T follicular helper cell (primary cell): Measurements from ENCODE around the gene TMCC1.

Experiments used
- DNase-seq: peaks from one replicate; pipeline ENCODE4 v3.0.0-alpha.2; 2020; ENCODE audit warnings: low read depth

The TMCC1 gene

DNA sequence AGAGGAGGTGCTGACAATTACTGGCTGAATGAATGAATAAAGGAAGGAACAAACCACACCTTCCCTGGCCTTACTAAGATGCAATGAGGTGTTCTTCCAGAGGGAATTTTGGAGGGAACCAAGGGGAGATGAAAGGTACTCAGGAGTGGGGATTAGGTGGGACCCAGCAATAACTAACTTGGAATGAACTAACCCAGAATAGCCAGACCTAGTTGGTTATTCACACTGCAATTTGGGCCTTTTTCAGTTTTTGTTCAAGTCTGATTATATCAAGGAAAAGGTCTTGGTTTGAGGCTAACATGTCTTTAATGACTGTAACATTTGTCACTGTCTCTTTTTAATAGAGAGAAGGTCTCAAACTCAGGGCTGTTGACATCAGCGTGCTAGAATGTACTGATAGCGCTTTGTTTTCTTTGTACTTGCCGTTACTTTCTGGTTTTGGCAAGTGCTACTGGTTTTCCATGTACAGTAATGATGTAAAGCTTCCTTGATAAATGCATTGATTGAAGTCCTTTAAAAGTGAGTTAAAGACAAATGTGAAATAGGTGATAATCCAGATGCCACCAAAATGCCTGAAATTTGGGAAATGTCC, 283.8 kb downstream of the TMCC1 start:
- DNase-seq, result no peak

- no peak for DNase-seq
Observed at GRCh38 chr3:129608936-129609590, 284.4 kb downstream of the TMCC1 start.

GRCh38 chr3:129608087-129608935, 285.2 kb downstream of the TMCC1 start:
- no peak for DNase-seq

GRCh38 chr3:129607391-129608068, 286.0 kb downstream of the TMCC1 start:
- DNase-seq, result no peak

GRCh38 chr3:129606636-129607390, 286.7 kb downstream of the TMCC1 start, which contains the start of gene PLXND1:
TSS of gene PLXND1 (minus strand) at chr3:129606676. CDS start at chr3:129606639, 37 bp downstream.
- DNase-seq, result peak; percentile 25

DNA sequence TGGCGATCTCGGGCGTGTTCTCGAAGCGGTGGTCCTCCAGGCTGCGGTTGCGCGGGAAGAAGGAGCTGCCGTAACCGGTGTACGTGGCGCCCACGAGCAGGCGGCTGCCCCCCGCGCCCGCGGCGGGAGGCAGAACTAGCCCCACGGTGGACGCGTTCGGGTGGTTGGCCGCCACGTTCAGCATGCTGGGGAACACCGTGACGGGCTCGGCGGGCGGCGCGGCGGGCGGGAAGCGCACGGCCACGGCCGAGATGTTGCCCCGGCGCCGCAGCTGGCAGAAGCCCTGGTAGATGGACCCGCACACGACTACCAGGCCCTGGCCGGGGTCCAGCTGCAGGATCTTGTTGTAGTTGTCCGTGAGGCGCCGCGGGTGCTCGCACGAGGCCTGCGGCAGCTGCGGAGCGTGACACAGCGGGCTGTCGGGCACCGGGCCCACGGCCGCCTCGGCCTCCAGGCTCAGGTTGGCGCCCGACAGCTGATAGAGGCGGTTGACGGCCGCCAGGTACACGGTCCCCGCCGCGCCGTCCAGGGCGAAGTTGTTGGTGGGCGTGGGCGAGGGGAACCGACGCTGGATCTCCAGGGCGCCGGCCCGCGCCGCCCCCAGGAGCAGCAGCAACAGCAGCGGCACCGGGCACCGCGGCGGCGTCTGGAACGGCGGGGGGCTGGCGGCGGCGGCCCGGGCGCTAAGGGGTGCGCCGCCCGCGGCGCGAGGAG, 287.4 kb downstream of the TMCC1 start:
- DNase-seq, result peak; percentile 15

DNA sequence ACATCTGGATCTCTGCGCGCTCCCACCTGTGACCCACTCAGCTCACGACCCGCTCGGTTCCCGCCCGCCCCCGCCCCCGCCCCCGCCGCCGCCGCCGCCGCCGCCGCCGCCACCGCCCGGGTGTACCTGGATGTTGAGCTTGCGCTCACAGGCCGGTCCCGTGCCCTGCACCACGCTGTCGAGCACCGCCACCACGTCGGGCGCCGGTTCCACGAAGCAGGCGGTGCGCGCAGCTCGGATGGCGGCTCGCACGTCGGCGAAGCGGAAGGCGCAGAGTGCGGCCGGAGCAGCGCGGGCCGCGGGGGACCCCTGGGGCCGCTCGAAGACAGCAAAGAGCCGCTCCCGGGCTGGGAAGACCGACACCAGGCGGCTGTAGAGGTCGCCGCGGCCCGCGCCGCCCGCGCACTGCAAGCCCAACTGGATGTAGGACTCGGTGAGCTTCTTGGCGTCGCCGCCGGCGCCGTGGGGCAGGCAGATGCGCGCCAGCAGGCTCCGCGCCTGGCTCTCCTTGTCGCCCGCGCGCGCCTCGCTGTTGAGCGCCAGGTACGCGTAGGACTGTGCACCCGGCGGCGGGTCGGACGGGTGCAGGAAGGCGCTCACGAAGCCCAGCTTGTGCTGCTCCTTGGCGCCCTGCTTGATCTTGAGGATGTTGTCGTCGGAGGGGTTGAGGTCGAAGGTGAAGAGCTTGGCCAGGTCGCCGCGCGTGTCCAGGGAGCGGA, 288.1 kb downstream of the TMCC1 start:
- peak; percentile 34 for DNase-seq

- DNase-seq, result no peak
Observed at GRCh38 chr3:129604767-129605166, 288.7 kb downstream of the TMCC1 start.

DNA sequence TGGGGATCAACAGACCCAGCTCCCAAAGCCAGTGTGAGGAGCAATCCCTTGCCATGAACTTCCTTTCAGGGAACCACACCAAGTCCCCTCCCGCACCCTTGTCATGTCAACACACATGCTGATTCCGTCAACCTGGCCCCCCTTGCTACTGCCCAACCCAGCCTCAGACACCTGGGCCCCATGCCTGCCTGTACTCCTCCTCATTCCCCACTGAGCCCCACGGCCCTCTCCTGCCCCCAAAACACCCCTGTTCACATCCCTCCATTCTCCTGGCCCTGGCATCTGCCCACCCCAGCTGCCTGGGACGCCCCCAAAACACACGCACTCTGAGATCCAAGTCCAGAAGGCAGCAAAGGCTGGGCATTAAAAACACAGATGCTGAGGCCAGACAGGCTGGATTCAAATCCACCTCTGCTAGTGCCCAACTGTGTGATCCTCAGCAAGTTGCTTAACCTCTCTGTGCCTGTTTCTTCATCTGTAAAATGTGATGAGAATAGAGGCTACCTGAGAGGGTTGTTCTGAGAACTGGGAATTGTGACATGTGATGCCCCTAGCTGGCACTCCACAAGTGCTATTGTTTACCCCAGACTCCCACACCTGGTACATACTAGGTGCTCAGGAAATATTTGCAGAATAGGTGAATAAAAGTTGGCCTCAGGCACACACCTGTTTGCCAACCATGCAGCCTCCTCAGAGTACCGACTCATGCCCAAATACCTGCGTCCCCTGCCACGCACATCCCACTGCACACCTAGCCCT, 289.3 kb downstream of the TMCC1 start:
- DNase-seq, result no peak

GRCh38 chr3:129603561-129603942, 290.0 kb downstream of the TMCC1 start:
- no peak for DNase-seq

DNA sequence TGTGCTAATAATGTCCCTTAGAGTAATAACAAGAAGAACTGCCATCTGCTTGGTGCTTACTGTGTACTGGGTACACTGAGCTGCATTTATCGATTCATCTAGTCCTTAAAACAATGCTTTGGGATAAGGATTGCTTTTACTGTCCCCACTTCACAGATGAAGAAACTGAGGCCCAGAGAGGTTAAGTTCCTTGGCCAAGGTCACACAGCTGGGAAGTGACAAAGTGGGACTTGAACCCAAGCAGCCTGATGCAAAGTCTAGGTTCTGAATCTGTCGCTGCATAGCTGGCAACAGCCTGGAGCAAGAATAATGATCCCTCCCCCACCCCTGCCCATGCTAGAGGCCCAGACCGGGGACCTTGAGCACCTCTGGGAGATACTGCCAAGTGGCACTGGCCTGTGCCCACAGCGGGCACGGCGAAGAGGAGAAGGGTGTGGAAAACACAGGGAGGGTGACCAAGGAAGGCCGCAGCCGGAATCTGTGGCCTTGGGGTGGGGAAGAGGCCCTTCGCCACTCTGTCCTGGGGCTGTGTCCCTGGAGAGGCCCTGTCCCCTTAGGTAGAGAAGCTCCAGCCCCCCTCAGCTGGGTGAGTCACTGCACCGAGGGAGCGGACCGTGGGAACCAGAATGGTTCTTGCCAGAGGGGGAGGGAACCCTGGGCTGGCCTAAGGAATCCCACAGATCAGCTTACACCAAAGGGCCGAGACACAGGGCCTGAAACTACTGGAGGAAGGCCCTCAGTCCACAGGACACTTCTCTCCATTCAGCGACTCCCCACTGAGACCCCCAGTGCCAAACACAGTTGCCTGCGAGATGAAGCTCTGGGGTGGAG, 290.6 kb downstream of the TMCC1 start:
- DNase-seq, result no peak

DNA sequence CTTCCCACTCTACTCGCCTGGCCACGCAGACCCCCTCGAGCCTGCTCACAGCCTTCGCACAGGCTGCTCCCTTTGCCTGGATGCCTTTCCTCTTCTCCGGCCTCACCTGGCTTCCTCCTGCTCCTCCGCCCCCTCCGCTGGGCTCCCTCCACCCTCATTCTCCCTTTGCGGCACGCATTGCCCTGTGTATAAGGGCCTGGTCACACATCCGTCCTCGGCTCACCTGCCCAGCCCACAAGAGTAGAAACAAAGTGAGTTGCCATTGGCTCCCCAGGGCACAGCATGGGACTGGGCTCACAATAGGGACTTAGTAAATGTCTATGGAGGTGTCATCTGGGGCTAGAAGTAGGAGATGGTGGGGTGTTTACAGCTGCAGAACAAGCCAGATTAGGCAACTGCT, 291.2 kb downstream of the TMCC1 start:
- DNase-seq, result no peak

- DNase-seq, result no peak
Observed at GRCh38 chr3:129601713-129602112, 291.8 kb downstream of the TMCC1 start.

DNA sequence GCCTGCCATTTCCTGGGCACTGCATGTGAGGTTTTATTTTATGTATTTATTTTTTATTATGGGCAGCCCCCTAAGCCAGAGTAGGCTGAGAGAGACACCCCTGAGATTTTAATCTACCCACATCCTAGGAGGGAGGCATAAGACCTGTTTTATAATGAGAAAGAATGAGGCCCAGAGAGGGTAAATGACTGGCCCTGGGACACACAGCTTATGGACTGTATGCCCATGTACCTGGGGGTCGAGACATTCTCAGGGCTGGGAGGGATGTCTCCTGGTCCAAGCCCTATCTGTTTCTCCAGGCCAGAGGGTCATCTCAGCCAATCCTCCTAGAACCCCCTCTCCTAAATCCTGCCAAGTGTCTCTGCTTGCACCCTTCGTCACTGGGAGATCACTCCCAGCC, 293.2 kb downstream of the TMCC1 start:
- no peak for DNase-seq

- DNase-seq, result no peak
Observed at GRCh38 chr3:129599607-129600006, 293.9 kb downstream of the TMCC1 start.

GRCh38 chr3:129599073-129599472, 294.4 kb downstream of the TMCC1 start:
- DNase-seq, result no peak

DNA sequence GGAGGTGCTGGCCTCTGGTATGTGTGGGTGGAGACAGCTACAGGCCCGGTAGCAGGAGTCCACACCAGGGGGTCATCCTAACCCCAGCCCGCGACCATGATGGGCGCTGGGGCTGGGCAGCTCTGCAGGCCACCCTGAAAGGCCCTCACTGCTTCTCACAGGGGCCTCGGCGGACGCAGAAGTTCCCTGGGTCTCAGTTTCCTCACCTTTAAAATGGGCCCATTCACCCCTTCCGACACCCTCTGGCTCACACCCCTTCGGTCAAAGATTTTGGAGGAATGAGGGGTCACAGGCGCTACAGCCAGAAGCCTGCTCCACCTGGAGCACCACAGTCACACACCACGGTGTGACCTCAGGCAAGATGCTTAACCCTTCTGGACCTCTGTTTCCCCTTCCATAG, 295.0 kb downstream of the TMCC1 start:
- no peak for DNase-seq

- no peak for DNase-seq
Observed at GRCh38 chr3:129598000-129598381, 295.5 kb downstream of the TMCC1 start.
